GM12878 (cell line): ENCODE data around the gene SLC26A8. TPM values are rescaled to one million over a fixed set of nuclear protein-coding genes. Genes with fewer than 3 reads are reported as not detected.
A peak's percentile ranks its signal among the peaks of the same experiment; 100 is the strongest.

Source experiments
- ATAC-seq: fragments of 200-7000 bp; cut with Tn5 transposase; 3 replicates; pipeline ENCODE4 v1.9.1; 2020; ENCODE audit warnings: mild to moderate bottlenecking, moderate library complexity
- BruUV-seq: library from RNA; stranded (reverse); fragments of 400-500 nt; replicated peaks from 2 replicates; lab custom pipeline; 2021; lab: Mats Ljungman, UMichigan
- CTCF ChIA-PET: fragments of 300-600 bp; sonication (Branson Sonifier 250); formaldehyde crosslinking; extraction: SDS; loops from one replicate; lab custom pipeline; 2021; ENCODE audit warnings: inconsistent platforms; lab: Yijun Ruan, JAX
- POLR2A ChIA-PET: fragments of 350-600 bp; formaldehyde crosslinking; extraction: SDS; loops from one replicate; lab custom pipeline; 2021; ENCODE audit warnings: inconsistent platforms; lab: Charles Lee
- RAD21 ChIA-PET: fragments of 300-600 bp; sonication (Branson Sonifier 250); formaldehyde crosslinking; loops from one replicate; lab custom pipeline; 2023; ENCODE audit warnings: antibody characterized with exemption; ENCODE audit not compliant: unreplicated experiment; lab: Charles Lee
- SMC1A ChIA-PET: fragments of 300-600 bp; sonication (Branson Sonifier 250); formaldehyde crosslinking; loops from one replicate; lab custom pipeline; 2023; ENCODE audit not compliant: unreplicated experiment, uncharacterized antibody; lab: Charles Lee
- DNase-seq: peaks from one replicate; pipeline ENCODE4 v3.0.0-alpha.2; 2011; ENCODE audit warnings: low read depth, low spot score
- FAIRE-seq: peaks from 3 replicates; lab custom pipeline; 2011; peaks lifted over from hg19 to GRCh38; lab: Jason Lieb, UNC
- H2AFZ ChIP-seq: 2 replicates; pipeline ENCODE4 v1.6.0; 2011; ENCODE audit warnings: low read depth, low read length, control low read depth; ENCODE audit not compliant: control insufficient read depth
- H3K27ac ChIP-seq: 2 replicates; pipeline ENCODE4 v1.5.1; 2011; ENCODE audit warnings: control low read depth; ENCODE audit not compliant: control insufficient read depth, insufficient read depth
- H3K27me3 ChIP-seq, 2 experiments: replicated peaks in 1 of 2; 2 replicates each; pipeline versions ENCODE4 v1.6.0 to v1.6.1; 2011; ENCODE audit warnings: low read length in 1 of 2; ENCODE audit not compliant: control insufficient read depth in 2 of 2, insufficient read depth in 2 of 2
- H3K36me3 ChIP-seq, 2 experiments: 2 replicates each; pipeline ENCODE4 v1.5.1; 2011; ENCODE audit warnings: low read length in 1 of 2; ENCODE audit not compliant: control insufficient read depth in 2 of 2, insufficient read depth in 2 of 2
- H3K4me1 ChIP-seq: 2 replicates; pipeline ENCODE4 v1.6.1; 2011; ENCODE audit warnings: mild to moderate bottlenecking, low read length, moderate library complexity, mixed read lengths; ENCODE audit not compliant: control insufficient read depth, insufficient read depth
- H3K4me2 ChIP-seq: 2 replicates; pipeline ENCODE4 v1.6.0; 2011; ENCODE audit warnings: control low read depth; ENCODE audit not compliant: control insufficient read depth, insufficient read depth
- H3K4me3 ChIP-seq: fragments of 200-600 bp; sonication (generic); 2 replicates; pipeline ENCODE4 v1.5.1; 2016
- H3K79me2 ChIP-seq: 2 replicates; pipeline ENCODE4 v1.6.0; 2011; ENCODE audit warnings: low read length; ENCODE audit not compliant: control insufficient read depth, insufficient read depth
- H3K9ac ChIP-seq: 2 replicates; pipeline ENCODE4 v1.8.0; 2011; ENCODE audit warnings: low read length, control low read depth, mixed read lengths; ENCODE audit not compliant: control insufficient read depth, insufficient read depth
- H3K9me3 ChIP-seq: replicated peaks from 3 replicates; pipeline ENCODE4 v1.5.1; 2011; ENCODE audit warnings: mild to moderate bottlenecking, low read length; ENCODE audit not compliant: control insufficient read depth, insufficient read depth
- H4K20me1 ChIP-seq: 2 replicates; pipeline ENCODE4 v1.6.0; 2011; ENCODE audit not compliant: control insufficient read depth, insufficient read depth
- PKNOX1 ChIP-seq: fragments of 450-650 bp; IDR thresholded peaks from 2 replicates; pipeline ENCODE4 v1.6.1; 2016; ENCODE audit warnings: mild to moderate bottlenecking
- RUNX3 ChIP-seq: IDR thresholded peaks from 2 replicates; pipeline ENCODE4 v1.6.1; 2012; ENCODE audit warnings: low read length, inconsistent platforms
- SPI1 ChIP-seq: IDR thresholded peaks from 2 replicates; pipeline ENCODE4 v1.6.1; 2011; ENCODE audit warnings: low read depth, mild to moderate bottlenecking, low read length, moderate library complexity, borderline replicate concordance; ENCODE audit not compliant: insufficient read depth
- WGBS: methylation state at CpG from one replicate; pipeline ENCODE4 v1.1.6; 2016; ENCODE audit warnings: low lambda C conversion rate; ENCODE audit not compliant: insufficient replicate concordance, insufficient coverage; ENCODE audit errors: missing lambda C conversion rate; 5-methylcytosine and 5-hydroxymethylcytosine counted together
- in situ Hi-C: fragments of 300-500 bp; cut with MboI; formaldehyde crosslinking; loops from 9 replicates; pipeline ENCODE4 v1.14.3; 2018; ENCODE audit warnings: mixed read lengths
- intact Hi-C: fragments of 100-400 bp; cut with micrococcal nuclease; formaldehyde crosslinking; loops from one replicate; pipeline ENCODE4 v1.14.2; 2022; ENCODE audit not compliant: unreplicated experiment
- polyA plus RNA-seq, 11 experiments: library from polyadenylated mRNA; depleted of rRNA in 4 of 11; unstranded in 6 of 11; stranded (reverse) in 5 of 11; fragments of >200 nt; fragmentation: Nextera tagmentation in 4 of 11; fragmentation: Illumina TruSeq in 1 of 11; extraction: Ambion mirVana in 4 of 11; extraction: Trizol in 1 of 11; gene quantifications; 1 replicate in 1 of 11; 2 replicates in 10 of 11; pipeline versions ENCODE4 v1.2.1 to v1.2.3, GENCODE V29; 2011 to 2016; ENCODE audit warnings: inconsistent platforms in 2 of 11, missing spikeins in 2 of 11, low read depth in 1 of 11
- total RNA-seq, 4 experiments: library from RNA; depleted of rRNA in 3 of 4; stranded (reverse); fragments of >200 nt in 3 of 4; fragmentation: Illumina TruSeq in 1 of 4; extraction: Trizol in 1 of 4; gene quantifications; 2 replicates each; pipeline versions ENCODE4 v1.2.1 to v1.2.3, GENCODE V29; 2013 to 2021

The SLC26A8 gene
- total and polyA plus RNA-seq, 10 of the 15 experiments (the other 5 are each of a cell fraction or from before 2014, with no cell fraction given), result 0.09 to 0.95 (median 0.27) TPM; not detected in 2

- peak; percentile 25; the same call in 1 of the 2 replicates for TF ChIP-seq RUNX3
- TF ChIP-seq SPI1, result peak; percentile 26; the same call in 1 of the 2 replicates
- TF ChIP-seq PKNOX1, result no peak
- peak; percentile 44 for FAIRE-seq
Observed at GRCh38 chr6:36038120-36038876, 13.9 kb upstream of the SLC26A8 start.

More at GRCh38 chr6:36038120-36038876, 13.9 kb upstream of the SLC26A8 start:
- ChIA-PET POLR2A (interaction anchor here (0.8 to 2.3 kb wide), 6 partner anchors 8 to 30 kb away, joined by 3 to 12 read pairs (median 5); partner anchors contain the start of gene MAPK14), CTCF (interaction anchor here (0.7 to 2.9 kb wide), 8 partner anchors 8 to 65 kb away, joined by 3 to 17 read pairs (median 3); partner anchors contain the start of gene MAPK14), RAD21 (interaction anchor here (1.0 to 2.7 kb wide), 3 partner anchors 10 to 320 kb away, joined by 3 to 10 read pairs (median 8); partner anchors contain the start of gene MAPK14), SMC1A (interaction anchor here (0.7 to 1.8 kb wide), 10 partner anchors 9 to 321 kb away, joined by 3 to 15 read pairs (median 4); partner anchors contain the start of gene MAPK14)
- ATAC-seq, result peak; percentile 58
- Histone ChIP-seq H3K36me3 (no peaks in the 10 kb centered on the region), H2AFZ (no peak overlapping the region), H3K9me3 (no peaks in the 10 kb centered on the region), H4K20me1 (no peaks in the 10 kb centered on the region), H3K4me1 (peaks cover 16% of the 10 kb centered on the region), H3K4me2 (peak overlapping the region; percentile 51), H3K9ac (no peak overlapping the region; the same call in 1 of the 2 replicates), H3K27ac (no peak overlapping the region), H3K79me2 (peaks cover 91% of the 10 kb centered on the region), H3K27me3 (no peaks in the 10 kb centered on the region), H3K4me3 (no peak overlapping the region)
- in situ Hi-C loops (no loop called here), intact Hi-C loops (no loop called here)
- WGBS, result 28% methylated on average over 4 of the region's 4 CpGs
- no peak for DNase-seq
- no TSS peak for BruUV-seq
